Head of caudate nucleus (tissue), 42 donors: ENCODE data around the gene BTRC.

Source experiments
- DNase-seq, 42 donors: peaks; one replicate each; pipeline versions ENCODE4 v3.0.0 to v3.0.0-alpha.2; 2020 to 2021; ENCODE audit warnings: mixed read lengths in 7 of 42
- intact Hi-C: fragments of 100-400 bp; cut with DNase I; formaldehyde crosslinking; loops from one replicate; pipeline ENCODE4 v1.15.0; 2022

Gene BTRC

GRCh38 chr10:101569323-101569621 lies 215.3 kb downstream of the BTRC start:
- intact Hi-C loops, result loop anchor here (5.0 kb wide), 2 partner anchors 277 to 357 kb away; no protein-coding TSS in a partner anchor
- peak in 2 of 42 donors; percentile 14 to 18 for DNase-seq

GRCh38 chr10:101569622-101570427 lies 215.9 kb downstream of the BTRC start:
- peak; percentile 44 to 95 (median 84) for DNase-seq
- intact Hi-C loops, result loop anchor here (5.0 kb wide), 2 partner anchors 278 to 358 kb away; no protein-coding TSS in a partner anchor

- intact Hi-C loops, result no loop called here
- peak in 8 of 42 donors; percentile 3 to 45 (median 32) for DNase-seq
Observed at GRCh38 chr10:101570428-101571270, 216.7 kb downstream of the BTRC start.

- intact Hi-C loops, result no loop called here
- DNase-seq, result peak in 1 of 42 donors; percentile 2
Observed at GRCh38 chr10:101571271-101571925, 217.4 kb downstream of the BTRC start.

GRCh38 chr10:101572126-101572525 lies 218.2 kb downstream of the BTRC start:
- DNase-seq, result no peak
- intact Hi-C loops, result no loop called here

GRCh38 chr10:101572785-101573184 lies 218.8 kb downstream of the BTRC start:
- intact Hi-C loops, result no loop called here
- no peak for DNase-seq

- intact Hi-C loops, result no loop called here
Observed at GRCh38 chr10:101573885-101574753, 220.2 kb downstream of the BTRC start.

GRCh38 chr10:101575091-101575490 lies 221.1 kb downstream of the BTRC start:
- no peak for DNase-seq
- intact Hi-C loops, result no loop called here

More at GRCh38 chr10:101573885-101574753, 220.2 kb downstream of the BTRC start:
- DNase-seq, result no peak

- intact Hi-C loops, result no loop called here
- peak in 1 of 42 donors; percentile 28 for DNase-seq
Observed at GRCh38 chr10:101575580-101576210, 221.7 kb downstream of the BTRC start.

- no peak for DNase-seq
- intact Hi-C loops, result no loop called here
Observed at GRCh38 chr10:101576211-101576863, 222.4 kb downstream of the BTRC start.

GRCh38 chr10:101577121-101577871 lies 223.3 kb downstream of the BTRC start:
- intact Hi-C loops, result no loop called here
- no peak for DNase-seq

- DNase-seq, result no peak
- intact Hi-C loops, result no loop called here
Observed at GRCh38 chr10:101578192-101578591, 224.2 kb downstream of the BTRC start.

- DNase-seq, result no peak
- intact Hi-C loops, result no loop called here
Observed at GRCh38 chr10:101578803-101579515, 225.0 kb downstream of the BTRC start.

GRCh38 chr10:101579516-101579870 lies 225.5 kb downstream of the BTRC start:
- no peak for DNase-seq
- intact Hi-C loops, result no loop called here

- intact Hi-C loops, result no loop called here
- DNase-seq, result no peak
Observed at GRCh38 chr10:101580486-101581399, 226.8 kb downstream of the BTRC start.
